ENCODE results near the gene COL9A3. TPM values are rescaled to one million over a fixed set of nuclear protein-coding genes. Genes with fewer than 3 reads are reported as not detected.

COL9A3 gene
- total and polyA plus RNA-seq, 2 experiments from 2014 or later, result 23.9 to 68.1 TPM

DNA sequence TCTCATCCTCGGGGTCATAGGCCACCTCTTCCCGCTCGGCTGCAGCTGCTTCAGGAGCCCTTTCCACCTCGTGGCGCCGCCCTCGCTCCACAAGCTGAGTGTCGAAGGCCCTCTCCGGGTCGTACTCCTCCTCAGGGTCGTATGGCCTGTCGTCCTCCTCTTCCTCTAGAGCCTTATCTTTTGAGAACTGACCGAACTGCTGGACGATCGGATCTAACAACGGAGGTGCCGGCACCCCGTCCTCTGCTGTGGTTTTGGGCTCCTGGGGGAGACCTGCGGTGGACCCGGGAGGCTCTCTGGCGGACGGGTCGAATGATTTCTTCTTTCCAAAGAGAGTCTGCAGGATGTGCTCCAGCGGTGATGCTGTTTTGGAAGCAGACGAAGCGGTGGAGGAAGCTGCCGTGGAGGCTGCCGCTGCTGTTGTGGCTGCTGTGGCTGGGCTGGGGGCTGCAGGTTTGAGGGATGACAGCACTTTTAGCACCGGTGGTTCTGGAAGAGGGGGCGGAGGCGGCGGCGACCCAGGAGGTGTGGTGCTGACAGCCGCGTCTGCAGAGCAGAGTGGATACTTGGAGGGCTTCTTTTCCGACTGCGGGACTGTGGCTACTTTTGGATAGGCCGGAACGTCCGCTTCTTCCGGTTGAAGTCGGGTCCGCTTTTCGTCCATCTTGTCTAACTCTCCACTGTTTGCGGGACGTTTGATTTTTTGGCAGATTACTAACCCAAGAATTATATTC is 65.0 kb downstream of the COL9A3 start:
- H2AFZ ChIP-seq, result no peak overlapping the region
- H3K9me2 ChIP-seq (replicated peaks; ENCODE audit: insufficient read depth), result no peaks in the 10 kb centered on the region
- H3K4me2 ChIP-seq, result no peak overlapping the region
- no peaks in the 10 kb centered on the region for H3K79me2 ChIP-seq
- no peaks in the 10 kb centered on the region for H4K20me1 ChIP-seq (ENCODE audit: insufficient read depth, poor library complexity, severe bottlenecking)
- H3K36me3 ChIP-seq (replicated peaks; ENCODE audit: insufficient read depth, low read depth), result no peaks in the 10 kb centered on the region
- no peak for TF ChIP-seq EZH2phosphoT487 (IDR thresholded peaks at IDR 0.05; ENCODE audit: low read depth, severe bottlenecking, unreplicated experiment)
- TF ChIP-seq, protein P1, sequence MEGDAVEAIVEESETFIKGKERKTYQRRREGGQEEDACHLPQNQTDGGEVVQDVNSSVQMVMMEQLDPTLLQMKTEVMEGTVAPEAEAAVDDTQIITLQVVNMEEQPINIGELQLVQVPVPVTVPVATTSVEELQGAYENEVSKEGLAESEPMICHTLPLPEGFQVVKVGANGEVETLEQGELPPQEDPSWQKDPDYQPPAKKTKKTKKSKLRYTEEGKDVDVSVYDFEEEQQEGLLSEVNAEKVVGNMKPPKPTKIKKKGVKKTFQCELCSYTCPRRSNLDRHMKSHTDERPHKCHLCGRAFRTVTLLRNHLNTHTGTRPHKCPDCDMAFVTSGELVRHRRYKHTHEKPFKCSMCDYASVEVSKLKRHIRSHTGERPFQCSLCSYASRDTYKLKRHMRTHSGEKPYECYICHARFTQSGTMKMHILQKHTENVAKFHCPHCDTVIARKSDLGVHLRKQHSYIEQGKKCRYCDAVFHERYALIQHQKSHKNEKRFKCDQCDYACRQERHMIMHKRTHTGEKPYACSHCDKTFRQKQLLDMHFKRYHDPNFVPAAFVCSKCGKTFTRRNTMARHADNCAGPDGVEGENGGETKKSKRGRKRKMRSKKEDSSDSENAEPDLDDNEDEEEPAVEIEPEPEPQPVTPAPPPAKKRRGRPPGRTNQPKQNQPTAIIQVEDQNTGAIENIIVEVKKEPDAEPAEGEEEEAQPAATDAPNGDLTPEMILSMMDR (IDR thresholded peaks at IDR 0.05; ENCODE audit: poor library complexity), result no peak
- no peak for TF ChIP-seq EZH2 (IDR thresholded peaks at IDR 0.05; ENCODE audit: borderline replicate concordance)
- no peaks in the 10 kb centered on the region for H3K4me1 ChIP-seq (ENCODE audit: insufficient read depth)
- no peak overlapping the region for H3K27ac ChIP-seq
- no peaks in the 10 kb centered on the region for H3K9me3 ChIP-seq (ENCODE audit: low read depth)
- WGBS (ENCODE audit: low lambda C conversion rate, missing lambda C conversion rate), result 97% methylated on average over 45 of the region's 46 CpGs
- no peaks in the 10 kb centered on the region for H3K27me3 ChIP-seq
- H3K4me3 ChIP-seq, result no peak overlapping the region
- DNase-seq (ENCODE audit: low spot score), result no peak

DNA sequence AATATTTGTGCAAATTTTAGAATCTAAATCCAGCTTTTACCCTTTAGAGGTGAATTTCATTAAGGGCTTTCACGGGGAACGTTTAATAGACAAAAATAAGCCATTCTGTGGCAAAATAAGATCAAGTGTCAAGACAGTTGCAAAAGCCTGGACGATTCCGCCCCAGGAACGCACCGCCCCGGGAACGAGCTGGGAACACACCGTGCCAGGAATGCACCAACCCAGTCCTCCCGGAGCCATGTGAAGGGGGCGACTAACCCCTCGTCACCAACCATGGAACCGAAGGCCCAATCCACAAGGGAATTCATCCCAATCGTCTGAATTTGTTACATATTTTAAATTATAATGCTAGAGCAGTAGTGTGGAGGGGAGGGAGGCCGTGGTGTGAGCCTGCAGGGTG is 65.6 kb downstream of the COL9A3 start:
- no peak for DNase-seq (ENCODE audit: low spot score)

DNA sequence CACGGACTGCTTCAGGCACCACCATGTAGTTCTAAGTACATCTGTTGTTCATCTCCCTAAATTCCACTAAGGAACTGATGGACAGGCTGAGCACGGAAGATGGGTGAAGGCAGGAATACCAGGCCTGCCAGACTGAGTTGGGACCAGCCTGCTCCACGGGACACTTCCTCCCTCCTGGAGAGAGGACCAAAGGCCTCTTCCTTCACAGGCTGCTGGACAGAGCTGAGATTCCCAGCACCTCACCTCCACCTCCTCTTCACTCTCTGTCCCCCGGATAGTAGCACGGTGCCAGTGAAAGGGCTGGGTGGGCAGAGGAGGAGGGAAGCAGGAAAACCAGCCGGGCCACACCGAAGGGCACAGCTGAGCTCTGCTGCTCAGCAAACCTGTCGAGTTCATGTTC is 67.7 kb downstream of the COL9A3 start:
- WGBS (ENCODE audit: low lambda C conversion rate, missing lambda C conversion rate), result 92% methylated on average over 8 of the region's 8 CpGs
- no peak for DNase-seq (ENCODE audit: low spot score)
- Histone ChIP-seq H3K27ac (no peak overlapping the region), H3K9me3 (ENCODE audit: low read depth) (no peaks in the 10 kb centered on the region), H3K36me3 (replicated peaks; ENCODE audit: insufficient read depth, low read depth) (no peaks in the 10 kb centered on the region), H3K79me2 (no peaks in the 10 kb centered on the region), H2AFZ (no peak overlapping the region), H3K4me2 (no peak overlapping the region), H4K20me1 (ENCODE audit: insufficient read depth, poor library complexity, severe bottlenecking) (no peaks in the 10 kb centered on the region), H3K9me2 (replicated peaks; ENCODE audit: insufficient read depth) (no peaks in the 10 kb centered on the region), H3K4me1 (ENCODE audit: insufficient read depth) (no peaks in the 10 kb centered on the region), H3K27me3 (no peaks in the 10 kb centered on the region), H3K4me3 (no peak overlapping the region)
- TF ChIP-seq EZH2phosphoT487 (IDR thresholded peaks at IDR 0.05; ENCODE audit: low read depth, severe bottlenecking, unreplicated experiment), result no peak
- no peak for TF ChIP-seq EZH2 (IDR thresholded peaks at IDR 0.05; ENCODE audit: borderline replicate concordance)
- TF ChIP-seq, protein P1 (IDR thresholded peaks at IDR 0.05; ENCODE audit: poor library complexity), result no peak

More for the DNA sequence above, 65.6 kb downstream of the COL9A3 start:
- no peaks in the 10 kb centered on the region for H4K20me1 ChIP-seq (ENCODE audit: insufficient read depth, poor library complexity, severe bottlenecking)
- no peaks in the 10 kb centered on the region for H3K9me3 ChIP-seq (ENCODE audit: low read depth)
- H3K27me3 ChIP-seq, result no peaks in the 10 kb centered on the region
- TF ChIP-seq EZH2 (IDR thresholded peaks at IDR 0.05; ENCODE audit: borderline replicate concordance) (no peak), EZH2phosphoT487 (IDR thresholded peaks at IDR 0.05; ENCODE audit: low read depth, severe bottlenecking, unreplicated experiment) (no peak)
- TF ChIP-seq, protein P1 (IDR thresholded peaks at IDR 0.05; ENCODE audit: poor library complexity), result no peak
- H3K79me2 ChIP-seq, result no peaks in the 10 kb centered on the region
- H2AFZ ChIP-seq, result no peak overlapping the region
- no peaks in the 10 kb centered on the region for H3K9me2 ChIP-seq (replicated peaks; ENCODE audit: insufficient read depth)
- H3K4me2 ChIP-seq, result no peak overlapping the region
- no peak overlapping the region for H3K4me3 ChIP-seq
- no peaks in the 10 kb centered on the region for H3K4me1 ChIP-seq (ENCODE audit: insufficient read depth)
- no peaks in the 10 kb centered on the region for H3K36me3 ChIP-seq (replicated peaks; ENCODE audit: insufficient read depth, low read depth)
- WGBS (ENCODE audit: low lambda C conversion rate, missing lambda C conversion rate), result 98% methylated on average over 15 of the region's 15 CpGs
- no peak overlapping the region for H3K27ac ChIP-seq

Data from hepatocyte (in vitro differentiated cells).